Fibroblast of villous mesenchyme (primary cell): Measurements from ENCODE around the gene HTR2B. TPM values are rescaled to one million over a fixed set of nuclear protein-coding genes. Genes with fewer than 3 reads are reported as not detected.
"Not testable (repeated sequence)": the region's sequence is repeated elsewhere in the genome, so short reads cannot be mapped to it uniquely, and the experiment has no call there.

Experiments
- DNase-seq: peaks from one replicate; pipeline ENCODE4 v3.0.0-alpha.2; 2010; ENCODE audit warnings: low read depth
- H3K4me3 ChIP-seq: 2 replicates; pipeline ENCODE4 v1.5.1; 2011; ENCODE audit warnings: low read depth, mild to moderate bottlenecking, low read length
- total RNA-seq: library from RNA; depleted of rRNA; stranded (reverse); fragments of >200 nt; gene quantifications from 2 replicates; pipeline ENCODE4 v1.2.3, GENCODE V29; 2012
- TF ChIP-seq, protein P1 (sequence below): IDR thresholded peaks from 2 replicates; pipeline ENCODE4 v1.5.1; 2012; ENCODE audit warnings: low read depth, mild to moderate bottlenecking, low read length; ENCODE audit not compliant: insufficient read depth

Gene HTR2B
- total RNA-seq, 1 donor: 159 TPM

DNA sequence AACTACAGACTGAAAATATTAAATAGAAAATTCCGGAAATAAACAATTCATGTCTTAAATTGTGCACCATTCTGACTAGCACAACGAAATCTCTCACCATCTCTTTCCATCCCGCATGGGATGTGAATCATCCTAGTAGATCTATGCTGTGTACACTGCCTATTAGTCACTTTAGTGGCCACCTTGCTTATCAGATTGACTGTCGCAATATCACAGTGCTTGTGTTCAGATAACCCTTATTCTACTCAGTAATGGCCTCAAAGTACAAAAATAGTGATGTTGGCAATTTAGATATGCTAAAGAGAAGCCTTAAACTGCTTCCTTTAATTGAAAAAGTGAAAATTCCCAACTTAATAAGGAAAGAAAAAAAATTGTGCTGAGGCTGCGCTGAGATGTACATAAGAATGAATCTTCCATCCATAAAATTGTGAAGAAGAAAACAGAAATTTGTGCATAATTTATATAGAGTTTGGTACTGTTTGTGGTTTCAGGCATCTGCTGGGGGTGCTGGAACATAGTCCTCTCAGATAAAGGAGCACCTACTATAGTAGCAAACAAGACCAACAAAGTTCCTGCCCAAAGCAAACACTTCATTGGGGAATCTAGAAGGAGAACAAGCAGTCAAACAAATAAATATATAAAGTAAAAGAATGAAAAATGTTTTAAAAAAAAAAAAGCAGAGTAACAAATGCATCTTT is 56.2 kb downstream of the HTR2B start:
- H3K4me3 ChIP-seq: no peak overlapping the region
- TF ChIP-seq, protein P1, sequence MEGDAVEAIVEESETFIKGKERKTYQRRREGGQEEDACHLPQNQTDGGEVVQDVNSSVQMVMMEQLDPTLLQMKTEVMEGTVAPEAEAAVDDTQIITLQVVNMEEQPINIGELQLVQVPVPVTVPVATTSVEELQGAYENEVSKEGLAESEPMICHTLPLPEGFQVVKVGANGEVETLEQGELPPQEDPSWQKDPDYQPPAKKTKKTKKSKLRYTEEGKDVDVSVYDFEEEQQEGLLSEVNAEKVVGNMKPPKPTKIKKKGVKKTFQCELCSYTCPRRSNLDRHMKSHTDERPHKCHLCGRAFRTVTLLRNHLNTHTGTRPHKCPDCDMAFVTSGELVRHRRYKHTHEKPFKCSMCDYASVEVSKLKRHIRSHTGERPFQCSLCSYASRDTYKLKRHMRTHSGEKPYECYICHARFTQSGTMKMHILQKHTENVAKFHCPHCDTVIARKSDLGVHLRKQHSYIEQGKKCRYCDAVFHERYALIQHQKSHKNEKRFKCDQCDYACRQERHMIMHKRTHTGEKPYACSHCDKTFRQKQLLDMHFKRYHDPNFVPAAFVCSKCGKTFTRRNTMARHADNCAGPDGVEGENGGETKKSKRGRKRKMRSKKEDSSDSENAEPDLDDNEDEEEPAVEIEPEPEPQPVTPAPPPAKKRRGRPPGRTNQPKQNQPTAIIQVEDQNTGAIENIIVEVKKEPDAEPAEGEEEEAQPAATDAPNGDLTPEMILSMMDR: no peak
- peak; percentile 78 for DNase-seq

DNA sequence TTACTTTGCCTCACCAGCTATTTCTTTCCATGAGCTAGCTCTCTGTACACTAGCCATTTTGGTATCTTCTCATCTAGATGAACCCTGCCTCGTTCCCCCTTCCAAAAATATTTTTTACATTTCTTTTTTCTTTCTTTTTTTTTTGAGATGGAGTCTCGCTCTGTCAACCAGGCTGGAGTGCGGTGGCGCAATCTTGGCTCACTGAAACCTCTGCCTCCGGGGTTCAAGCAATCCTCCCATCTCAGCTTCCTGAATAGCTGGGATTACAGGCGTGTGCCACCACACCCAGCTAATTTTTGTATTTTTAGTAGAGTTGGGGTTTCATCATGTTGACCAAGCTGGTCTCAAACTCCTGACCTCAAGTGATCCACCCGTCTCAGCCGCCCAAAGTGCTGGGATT is 57.3 kb downstream of the HTR2B start:
- DNase-seq, H3K4me3 ChIP-seq: not testable (repeated sequence)

DNA sequence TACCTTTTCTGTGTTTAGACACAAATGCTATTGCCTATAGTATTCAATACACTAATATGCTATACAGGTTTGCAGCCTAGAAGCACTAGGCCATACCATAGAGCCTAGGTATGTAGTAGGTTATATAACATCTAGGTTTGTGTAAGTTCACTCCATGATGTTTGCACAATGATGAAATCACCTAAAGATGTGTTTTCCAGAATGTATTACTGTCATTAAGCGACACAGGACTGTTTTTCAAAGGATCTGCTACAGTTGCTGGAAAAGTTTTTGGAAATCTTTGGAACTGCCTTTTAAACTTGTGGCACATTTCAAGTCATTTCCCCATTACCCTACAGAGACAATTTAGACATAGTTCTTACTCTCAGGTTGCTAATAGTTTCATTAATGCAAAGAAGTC is 58.9 kb downstream of the HTR2B start:
- DNase-seq: no peak
- TF ChIP-seq, protein P1: no peak
- no peak overlapping the region for H3K4me3 ChIP-seq

DNA sequence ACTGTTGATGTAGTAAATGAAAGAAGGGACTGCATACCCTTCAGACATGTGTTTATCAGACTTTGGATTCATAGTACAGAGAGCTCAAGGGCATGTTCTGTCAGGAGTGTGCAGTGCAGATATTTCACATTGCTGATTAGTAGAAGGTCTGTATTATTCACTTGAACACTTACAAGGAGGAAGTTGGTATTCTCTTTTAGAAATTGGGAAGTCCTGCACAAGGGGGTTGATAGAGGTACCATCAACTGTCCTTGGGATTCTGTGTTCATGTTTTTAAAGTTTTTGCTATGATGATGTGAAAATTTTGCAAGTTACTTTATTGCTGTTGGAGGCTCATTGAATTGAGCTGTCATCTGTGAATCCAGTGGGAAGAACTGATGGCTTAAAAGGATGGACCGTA is 61.5 kb downstream of the HTR2B start:
- H3K4me3 ChIP-seq: no peak overlapping the region
- TF ChIP-seq, protein P1: no peak
- DNase-seq: no peak

DNA sequence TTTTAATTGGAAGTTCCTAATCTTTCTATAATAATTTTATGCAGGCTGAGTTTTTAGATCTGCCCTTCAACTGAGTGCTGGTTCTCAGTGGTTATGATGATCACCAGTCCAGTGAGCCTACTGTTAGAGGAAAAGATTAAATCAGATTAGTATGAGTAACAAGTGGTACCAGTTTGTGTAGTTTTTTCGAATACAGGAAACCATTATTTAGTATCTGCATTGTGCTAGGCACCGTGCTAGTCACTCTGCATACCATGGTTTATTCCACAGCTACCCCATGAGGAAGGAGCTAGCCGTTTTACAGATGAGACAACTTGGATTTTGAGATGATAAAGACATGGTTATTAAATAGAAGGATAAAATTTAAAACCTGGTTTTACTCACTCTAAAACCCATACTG is 62.1 kb downstream of the HTR2B start:
- TF ChIP-seq, protein P1: no peak
- no peak overlapping the region for H3K4me3 ChIP-seq
- DNase-seq: no peak

DNA sequence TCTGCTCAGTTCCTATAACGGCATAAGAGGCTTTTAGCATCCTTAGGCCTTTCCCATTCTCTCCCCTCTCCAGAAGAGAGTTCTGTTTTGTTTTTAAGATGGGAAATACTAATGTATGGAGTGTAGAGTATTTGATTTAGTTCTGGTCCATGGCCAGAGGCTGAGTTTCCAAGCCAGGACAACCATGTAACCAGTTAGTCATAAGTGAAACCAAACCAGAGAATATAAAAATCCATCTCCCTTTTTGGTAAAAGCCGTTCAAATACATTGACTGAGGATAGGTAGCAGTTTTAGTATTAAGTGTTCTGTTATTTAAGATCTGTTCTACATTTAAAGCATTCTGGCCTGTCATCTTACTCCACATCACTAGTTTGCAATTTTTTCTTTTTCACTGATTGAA is 65.1 kb downstream of the HTR2B start:
- DNase-seq: no peak
- H3K4me3 ChIP-seq: no peak overlapping the region

DNA sequence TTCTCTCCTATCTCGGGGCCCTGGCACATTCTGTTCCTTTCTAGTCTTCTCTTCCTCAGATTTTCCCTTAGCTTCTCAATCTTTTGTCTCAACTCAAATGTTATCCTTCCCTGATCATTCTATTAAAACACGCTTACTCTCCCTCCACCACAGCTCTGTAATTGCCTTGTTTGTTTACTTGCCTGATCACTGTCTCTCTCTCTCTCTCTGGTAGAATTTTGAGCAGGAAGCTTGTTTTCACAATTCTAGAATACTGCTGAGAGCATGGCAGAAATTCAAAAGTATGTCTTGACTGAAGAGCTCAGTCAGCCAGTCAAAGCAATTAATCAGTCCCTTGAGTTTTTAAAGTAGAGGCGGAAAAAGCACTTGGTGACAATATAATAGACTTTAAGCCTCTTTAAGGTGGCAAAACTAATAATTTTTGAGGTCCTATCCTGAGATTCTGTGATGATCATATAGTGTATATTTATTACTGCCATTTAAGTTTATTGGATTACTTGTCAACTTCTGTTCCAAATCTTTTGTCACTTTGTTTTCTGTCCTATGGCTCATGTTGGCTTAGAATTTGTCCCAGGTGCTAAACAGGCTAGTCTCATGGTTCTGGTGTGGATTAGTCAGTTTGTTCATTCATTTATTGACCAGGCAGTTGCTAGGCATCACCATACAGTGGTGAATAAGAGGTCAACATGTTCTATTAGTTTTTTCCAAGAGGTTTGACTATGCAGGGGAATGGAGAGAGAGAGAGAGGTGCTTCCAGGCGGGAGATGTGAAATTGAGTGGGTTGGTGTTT is 65.9 kb downstream of the HTR2B start:
- no peak overlapping the region for H3K4me3 ChIP-seq
- no peak for DNase-seq

More for the DNA sequence above, 65.1 kb downstream of the HTR2B start:
- TF ChIP-seq, protein P1: no peak

More for the DNA sequence above, 65.9 kb downstream of the HTR2B start:
- TF ChIP-seq, protein P1: no peak
